Measurements from ENCODE around the gene CAP1. TPM values are rescaled to one million over a fixed set of nuclear protein-coding genes. Genes with fewer than 3 reads are reported as not detected.

Gene CAP1
- total and polyA plus RNA-seq, 12 donors, result 59.9 to 304 (median 204) TPM

- no peak overlapping the region for H3K27ac ChIP-seq
- intact Hi-C loops (cut with DNase I), result no loop called here
- H3K36me3 ChIP-seq (replicated peaks in 1 of 2), result peaks cover 0 to 72% of the 10 kb centered on the region in 2 donors
- no peak overlapping the region for H3K4me3 ChIP-seq
- no peaks in the 10 kb centered on the region for H3K27me3 ChIP-seq
- peaks cover 7 to 8% of the 10 kb centered on the region in 2 donors for H3K4me1 ChIP-seq (replicated peaks in 1 of 2)
- TF ChIP-seq CTCF (IDR thresholded peaks at IDR 0.05) (no peak), POLR2A (IDR thresholded peaks at IDR 0.05) (no peak)
- H3K9me3 ChIP-seq (replicated peaks in 1 of 3), result no peaks in the 10 kb centered on the region
- DNase-seq, result no peak
Measured at GRCh38 chr1:40072142-40072541, 31.6 kb downstream of the CAP1 start.

DNA sequence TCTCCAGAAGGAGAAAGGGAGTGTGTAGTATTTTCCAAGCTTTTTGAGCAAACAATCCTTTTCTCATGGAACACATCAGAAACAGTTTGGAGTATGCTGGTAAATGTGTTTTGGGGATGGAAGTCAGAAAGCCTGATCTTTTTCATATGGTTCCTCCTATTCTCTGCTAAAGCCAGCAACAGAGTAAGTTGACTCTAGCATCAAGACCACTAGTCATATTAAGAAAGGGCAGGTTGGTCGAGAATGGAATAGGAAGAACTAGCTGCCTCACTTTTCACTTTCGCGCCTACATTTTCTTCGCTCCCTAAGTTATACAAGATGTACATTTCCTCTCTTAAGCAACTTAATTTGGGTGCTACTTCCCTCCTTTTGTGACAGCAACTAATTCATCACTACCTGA, 32.5 kb downstream of the CAP1 start:
- H3K4me1 ChIP-seq (replicated peaks in 1 of 2), result peaks cover 7 to 8% of the 10 kb centered on the region in 2 donors
- no peak for TF ChIP-seq POLR2A (IDR thresholded peaks at IDR 0.05)
- no peak for TF ChIP-seq CTCF (IDR thresholded peaks at IDR 0.05)
- no peak for DNase-seq
- H3K36me3 ChIP-seq (replicated peaks in 1 of 2), result peaks cover 0 to 67% of the 10 kb centered on the region in 2 donors
- intact Hi-C loops (cut with DNase I), result no loop called here
- H3K27ac ChIP-seq, result no peak overlapping the region
- H3K9me3 ChIP-seq (replicated peaks in 1 of 3), result no peaks in the 10 kb centered on the region
- no peaks in the 10 kb centered on the region for H3K27me3 ChIP-seq
- no peak overlapping the region for H3K4me3 ChIP-seq
- WGBS, 4 donors, result 77 to 95% (median 91%) methylated on average over 4 of the region's 4 CpGs

DNA sequence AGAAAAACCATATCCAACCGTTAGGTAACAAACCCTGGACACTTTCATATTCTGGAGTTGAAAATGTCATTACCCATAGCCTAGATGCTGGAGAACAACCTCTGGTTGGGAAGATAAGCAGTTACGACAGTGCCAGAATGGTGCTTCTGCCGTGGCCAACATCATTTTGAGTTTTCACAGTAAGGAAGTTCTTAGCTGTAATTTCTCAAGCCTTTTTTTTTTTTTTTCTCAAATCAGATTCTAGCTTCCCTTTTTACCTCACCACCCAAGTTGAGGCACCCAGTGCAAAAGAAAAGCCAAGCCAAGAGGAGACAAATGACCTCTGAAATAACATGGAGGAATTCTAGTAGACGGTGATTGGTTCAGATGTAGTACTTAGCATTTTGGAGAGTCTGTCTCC, 34.7 kb downstream of the CAP1 start:
- Histone ChIP-seq H3K27ac (peak overlapping the region in 2 of 5 donors; percentile 47 to 54), H3K9me3 (replicated peaks in 1 of 3) (no peaks in the 10 kb centered on the region), H3K4me1 (replicated peaks in 1 of 2) (peaks cover 7 to 8% of the 10 kb centered on the region in 2 donors), H3K27me3 (no peaks in the 10 kb centered on the region), H3K36me3 (replicated peaks in 1 of 2) (peaks cover 0 to 66% of the 10 kb centered on the region in 2 donors), H3K4me3 (no peak overlapping the region)
- no peak for TF ChIP-seq CTCF (IDR thresholded peaks at IDR 0.05)
- TF ChIP-seq POLR2A (IDR thresholded peaks at IDR 0.05), result no peak
- intact Hi-C loops (cut with DNase I), result no loop called here
- 72 to 93% (median 82%) methylated on average over 4 of the region's 4 CpGs for WGBS, 4 donors
- no peak for DNase-seq

- Histone ChIP-seq H3K4me1 (replicated peaks in 1 of 2) (peaks cover 7 to 8% of the 10 kb centered on the region in 2 donors), H3K27me3 (no peaks in the 10 kb centered on the region), H3K4me3 (no peak overlapping the region), H3K9me3 (replicated peaks in 1 of 3) (no peaks in the 10 kb centered on the region), H3K27ac (peak overlapping the region in 4 of 5 donors; percentile 32 to 80 (median 60)), H3K36me3 (replicated peaks in 1 of 2) (peaks cover 0 to 53% of the 10 kb centered on the region in 2 donors)
- peak in 3 of 7 donors; percentile 36 to 48 (median 47) for DNase-seq
- TF ChIP-seq CTCF (IDR thresholded peaks at IDR 0.05) (no peak), POLR2A (IDR thresholded peaks at IDR 0.05) (no peak)
- intact Hi-C loops (cut with DNase I), result no loop called here
- 26 to 45% (median 37%) methylated on average over 5 of the region's 5 CpGs for WGBS, 4 donors
Measured at GRCh38 chr1:40076895-40077312, 36.4 kb downstream of the CAP1 start.

Measured in adrenal gland (tissue), 12 donors.